ENCODE results near the gene BHMT2. TPM values are rescaled to one million over a fixed set of nuclear protein-coding genes. Genes with fewer than 3 reads are reported as not detected.

Gene BHMT2
- total RNA-seq: not detected in 2 replicates

GRCh38 chr5:79069488-79070349 is at the start of gene BHMT2, which contains the start of gene DMGDH:
BHMT2 (plus strand) TSS chr5:79069767; CDS start chr5:79069783, 16 bp downstream.
DMGDH (minus strand) TSS chr5:79069674; CDS start chr5:79069620, 54 bp downstream.
- Mint-ChIP-seq H3K9me3 (peaks cover 4% of the 10 kb centered on the region), H3K36me3 (ENCODE audit: low read depth) (no peaks in the 10 kb centered on the region), H3K27ac (no peak within 1 kb of the TSS), H3K4me1 (no peaks in the 10 kb centered on the region), H3K4me3 (no peak within 1 kb of the TSS), H3K27me3 (peaks cover 28% of the 10 kb centered on the region)
- intact Hi-C loops (cut with micrococcal nuclease): no loop called here
- ChIA-PET CTCF (no interaction called here), POLR2A (no interaction called here)
- ATAC-seq (ENCODE audit: low read depth): no peak
- DNase-seq: no peak
- TF ChIP-seq CTCF (IDR thresholded peaks at IDR 0.05): no peak

GRCh38 chr5:79020861-79021561 is 48.6 kb upstream of the BHMT2 start:
- peaks cover 50% of the 10 kb centered on the region for H3K27me3 Mint-ChIP-seq
- DNase-seq (no peak), ATAC-seq (ENCODE audit: low read depth) (peak; percentile 66)
- ChIA-PET CTCF (interaction anchor here (0.7 to 4.6 kb wide), 16 partner anchors 8 to 554 kb away, joined by 3 to 47 read pairs (median 4); partner anchors contain the start of gene ARSB), POLR2A (interaction anchor here (3.2 kb wide), 1 partner anchor 36 kb away, joined by 16 read pairs; the partner anchor contains the start of gene ARSB)
- intact Hi-C loops (cut with micrococcal nuclease): loop anchor here (1.0 to 2.0 kb wide), 6 partner anchors 36 to 1062 kb away; partner anchors contain the start of gene ARSB
- H3K9me3 Mint-ChIP-seq: no peaks in the 10 kb centered on the region
- no peak overlapping the region for H3K27ac Mint-ChIP-seq
- peaks cover 17% of the 10 kb centered on the region for H3K4me1 Mint-ChIP-seq
- H3K36me3 Mint-ChIP-seq (ENCODE audit: low read depth): no peaks in the 10 kb centered on the region
- no peak for TF ChIP-seq CTCF (IDR thresholded peaks at IDR 0.05)
- H3K4me3 Mint-ChIP-seq: no peak overlapping the region

- DNase-seq (no peak), ATAC-seq (ENCODE audit: low read depth) (no peak)
- Mint-ChIP-seq H3K27me3 (peaks cover 51% of the 10 kb centered on the region), H3K27ac (no peak overlapping the region), H3K4me1 (peaks cover 17% of the 10 kb centered on the region), H3K4me3 (no peak overlapping the region), H3K36me3 (ENCODE audit: low read depth) (no peaks in the 10 kb centered on the region), H3K9me3 (no peaks in the 10 kb centered on the region)
- intact Hi-C loops (cut with micrococcal nuclease): loop anchor here (1.0 to 2.0 kb wide), 6 partner anchors 37 to 1062 kb away; partner anchors contain the start of gene ARSB
- POLR2A ChIA-PET: interaction anchor here (3.2 kb wide), 1 partner anchor 37 kb away, joined by 16 read pairs; the partner anchor contains the start of gene ARSB
- TF ChIP-seq CTCF (IDR thresholded peaks at IDR 0.05): no peak
- CTCF ChIA-PET: interaction anchor here (0.9 to 4.6 kb wide), 9 partner anchors 12 to 836 kb away, joined by 3 to 47 read pairs (median 7); partner anchors contain the start of gene ARSB
Measured at GRCh38 chr5:79021753-79022152, 47.8 kb upstream of the BHMT2 start.

GRCh38 chr5:79022771-79023170 is 46.8 kb upstream of the BHMT2 start:
- Mint-ChIP-seq H3K4me1 (peaks cover 17% of the 10 kb centered on the region), H3K9me3 (no peaks in the 10 kb centered on the region), H3K36me3 (ENCODE audit: low read depth) (no peaks in the 10 kb centered on the region), H3K27ac (no peak overlapping the region), H3K4me3 (no peak overlapping the region), H3K27me3 (peaks cover 59% of the 10 kb centered on the region)
- POLR2A ChIA-PET: no interaction called here
- intact Hi-C loops (cut with micrococcal nuclease): no loop called here
- TF ChIP-seq CTCF (IDR thresholded peaks at IDR 0.05): no peak
- ATAC-seq (ENCODE audit: low read depth) (no peak), DNase-seq (no peak)
- CTCF ChIA-PET: interaction anchor here (0.9 to 4.6 kb wide), 3 partner anchors 13 to 110 kb away, joined by 3 to 47 read pairs (median 8); no protein-coding TSS in a partner anchor

Data from activated B cell treated with CpG ODN at 0.5 μM for 24 hours (primary cell).